Measurements from ENCODE around the gene SAMD9L.

Gene SAMD9L

GRCh38 chr7:93146472-93147141 is 1.6 kb downstream of the SAMD9L start:
- DNase-seq (ENCODE audit: extremely low read depth, low read depth): no peak
- no peak overlapping the region for H3K4me3 ChIP-seq (replicated peaks; ENCODE audit: low read depth, low read length)
- TF ChIP-seq CTCF (IDR thresholded peaks at IDR 0.05; ENCODE audit: low read depth, low read length, missing control alignments): no peak

GRCh38 chr7:93146036-93146435 is 2.1 kb downstream of the SAMD9L start:
- TF ChIP-seq CTCF (IDR thresholded peaks at IDR 0.05; ENCODE audit: low read depth, low read length, missing control alignments): no peak
- no peak overlapping the region for H3K4me3 ChIP-seq (replicated peaks; ENCODE audit: low read depth, low read length)
- no peak for DNase-seq (ENCODE audit: extremely low read depth, low read depth)

- TF ChIP-seq CTCF (IDR thresholded peaks at IDR 0.05; ENCODE audit: low read depth, low read length, missing control alignments): no peak
- no peak overlapping the region for H3K4me3 ChIP-seq (replicated peaks; ENCODE audit: low read depth, low read length)
- no peak for DNase-seq (ENCODE audit: extremely low read depth, low read depth)
Measured at GRCh38 chr7:93145354-93145753, 2.8 kb downstream of the SAMD9L start.

- no peak overlapping the region for H3K4me3 ChIP-seq (replicated peaks; ENCODE audit: low read depth, low read length)
- DNase-seq (ENCODE audit: extremely low read depth, low read depth): no peak
- no peak for TF ChIP-seq CTCF (IDR thresholded peaks at IDR 0.05; ENCODE audit: low read depth, low read length, missing control alignments)
Measured at GRCh38 chr7:93142127-93142526, 6.1 kb downstream of the SAMD9L start.

GRCh38 chr7:93140582-93141191 is 7.5 kb downstream of the SAMD9L start:
- DNase-seq (ENCODE audit: extremely low read depth, low read depth): no peak
- TF ChIP-seq CTCF (IDR thresholded peaks at IDR 0.05; ENCODE audit: low read depth, low read length, missing control alignments): no peak
- H3K4me3 ChIP-seq (replicated peaks; ENCODE audit: low read depth, low read length): no peak overlapping the region

GRCh38 chr7:93138576-93138975 is 9.6 kb downstream of the SAMD9L start:
- DNase-seq (ENCODE audit: extremely low read depth, low read depth): no peak
- no peak for TF ChIP-seq CTCF (IDR thresholded peaks at IDR 0.05; ENCODE audit: low read depth, low read length, missing control alignments)
- H3K4me3 ChIP-seq (replicated peaks; ENCODE audit: low read depth, low read length): no peak overlapping the region
